Neural crest cell (in vitro differentiated cells): ENCODE results near the gene CCDC201. TPM values are rescaled to one million over a fixed set of nuclear protein-coding genes. Genes with fewer than 3 reads are reported as not detected.
"Not testable (repeated sequence)": the region's sequence is repeated elsewhere in the genome, so short reads cannot be mapped to it uniquely, and the experiment has no call there.

Source experiments
- DNase-seq: peaks from one replicate; pipeline ENCODE4 v3.0.0; 2021; ENCODE audit warnings: low read depth, mixed read lengths, low spot score
- H3K27ac Mint-ChIP-seq: one replicate; pipeline ENCODE4 v1.8.0; 2021; ENCODE audit warnings: mild to moderate bottlenecking, mixed read lengths; ENCODE audit not compliant: unreplicated experiment
- H3K27me3 Mint-ChIP-seq: 2 replicates; pipeline ENCODE4 v1.8.0; 2021; ENCODE audit warnings: low read depth, mild to moderate bottlenecking, mixed read lengths
- H3K36me3 Mint-ChIP-seq: 2 replicates; pipeline ENCODE4 v1.8.0; 2021; ENCODE audit warnings: low read depth, mild to moderate bottlenecking, mixed read lengths
- H3K4me1 Mint-ChIP-seq: 2 replicates; pipeline ENCODE4 v1.8.0; 2021; ENCODE audit warnings: mixed read lengths
- H3K4me3 Mint-ChIP-seq: one replicate; pipeline ENCODE4 v1.8.0; 2021; ENCODE audit warnings: mild to moderate bottlenecking, mixed read lengths
- H3K9me3 Mint-ChIP-seq: 2 replicates; pipeline ENCODE4 v1.8.0; 2021; ENCODE audit warnings: mixed read lengths
- total RNA-seq: library from RNA; stranded (reverse); gene quantifications from 2 replicates; pipeline ENCODE4 v1.2.1, GENCODE V29; 2021
- TF ChIP-seq, protein P1 (sequence below): fragments of 200-600 bp; sonication (generic); conservative IDR thresholded peaks from 2 replicates; pipeline ENCODE4 v1.5.0; 2021; ENCODE audit warnings: antibody characterized with exemption, mild to moderate bottlenecking

CCDC201 gene
- total RNA-seq, 1 donor from 2014 or later, result not detected

GRCh38 chr7:45813771-45814170 is 59.1 kb downstream of the CCDC201 start:
- not testable (repeated sequence) for H3K36me3 Mint-ChIP-seq, H3K9me3 Mint-ChIP-seq, H3K4me3 Mint-ChIP-seq, H3K27me3 Mint-ChIP-seq, H3K4me1 Mint-ChIP-seq, H3K27ac Mint-ChIP-seq, DNase-seq

DNA sequence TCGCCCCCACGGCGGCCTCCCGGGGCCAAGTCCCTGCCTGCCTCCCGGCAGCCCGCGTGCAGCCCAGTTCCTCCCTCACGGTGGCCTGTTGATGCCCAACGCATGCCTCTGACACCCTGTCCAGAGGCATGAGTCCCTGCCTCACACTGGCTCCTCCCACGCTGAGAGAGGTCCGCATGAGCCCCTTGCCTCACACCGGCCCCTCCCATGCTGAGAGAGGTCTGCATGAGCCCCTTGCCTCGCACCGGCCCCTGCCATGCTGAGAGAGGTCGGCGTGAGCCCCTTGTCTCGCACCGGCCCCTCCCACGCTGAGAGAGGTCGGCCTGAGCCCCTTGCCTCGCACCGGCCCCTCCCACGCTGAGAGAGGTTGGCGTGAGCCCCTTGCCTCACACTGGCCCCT is 59.9 kb downstream of the CCDC201 start:
- no peak overlapping the region for H3K27ac Mint-ChIP-seq
- TF ChIP-seq, protein P1, sequence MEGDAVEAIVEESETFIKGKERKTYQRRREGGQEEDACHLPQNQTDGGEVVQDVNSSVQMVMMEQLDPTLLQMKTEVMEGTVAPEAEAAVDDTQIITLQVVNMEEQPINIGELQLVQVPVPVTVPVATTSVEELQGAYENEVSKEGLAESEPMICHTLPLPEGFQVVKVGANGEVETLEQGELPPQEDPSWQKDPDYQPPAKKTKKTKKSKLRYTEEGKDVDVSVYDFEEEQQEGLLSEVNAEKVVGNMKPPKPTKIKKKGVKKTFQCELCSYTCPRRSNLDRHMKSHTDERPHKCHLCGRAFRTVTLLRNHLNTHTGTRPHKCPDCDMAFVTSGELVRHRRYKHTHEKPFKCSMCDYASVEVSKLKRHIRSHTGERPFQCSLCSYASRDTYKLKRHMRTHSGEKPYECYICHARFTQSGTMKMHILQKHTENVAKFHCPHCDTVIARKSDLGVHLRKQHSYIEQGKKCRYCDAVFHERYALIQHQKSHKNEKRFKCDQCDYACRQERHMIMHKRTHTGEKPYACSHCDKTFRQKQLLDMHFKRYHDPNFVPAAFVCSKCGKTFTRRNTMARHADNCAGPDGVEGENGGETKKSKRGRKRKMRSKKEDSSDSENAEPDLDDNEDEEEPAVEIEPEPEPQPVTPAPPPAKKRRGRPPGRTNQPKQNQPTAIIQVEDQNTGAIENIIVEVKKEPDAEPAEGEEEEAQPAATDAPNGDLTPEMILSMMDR, result no peak
- H3K4me3 Mint-ChIP-seq, result no peak overlapping the region
- H3K9me3 Mint-ChIP-seq, result no peaks in the 10 kb centered on the region
- H3K36me3 Mint-ChIP-seq, result no peaks in the 10 kb centered on the region
- no peaks in the 10 kb centered on the region for H3K27me3 Mint-ChIP-seq
- no peak for DNase-seq
- H3K4me1 Mint-ChIP-seq, result no peaks in the 10 kb centered on the region

GRCh38 chr7:45811652-45812234 is 61.1 kb downstream of the CCDC201 start:
- H3K4me1 Mint-ChIP-seq, DNase-seq, H3K4me3 Mint-ChIP-seq, H3K27me3 Mint-ChIP-seq, H3K36me3 Mint-ChIP-seq, H3K27ac Mint-ChIP-seq, H3K9me3 Mint-ChIP-seq: not testable (repeated sequence)

GRCh38 chr7:45810451-45811005 is 62.4 kb downstream of the CCDC201 start:
- DNase-seq, H3K36me3 Mint-ChIP-seq, H3K27me3 Mint-ChIP-seq, H3K4me1 Mint-ChIP-seq, H3K27ac Mint-ChIP-seq, H3K9me3 Mint-ChIP-seq, H3K4me3 Mint-ChIP-seq: not testable (repeated sequence)

Other genes starting within 250 kb of the CCDC201 start
- not detected in 2 replicates for gene IGFBP1, start 15.4 kb upstream of the CCDC201 start, total RNA-seq
- 35.2 and 40.2 TPM in 2 replicates for gene IGFBP3, start 48.2 kb upstream of the CCDC201 start, total RNA-seq